Duodenal mucosa (tissue), 2 donors: Measurements from ENCODE around the gene ANK3.

ENCODE experiments used
- H3K27ac ChIP-seq: one replicate; pipeline ENCODE4 v1.7.0; 2013; ENCODE audit warnings: low read depth, low read length
- H3K27me3 ChIP-seq, 2 donors: one replicate each; pipeline ENCODE4 v1.7.0; 2013; ENCODE audit warnings: low read length in 2 of 2, control low read depth in 1 of 2; ENCODE audit not compliant: insufficient read depth in 2 of 2, control insufficient read depth in 1 of 2
- H3K36me3 ChIP-seq, 2 donors: one replicate each; pipeline ENCODE4 v1.7.0; 2013; ENCODE audit warnings: low read length in 2 of 2, control low read depth in 1 of 2; ENCODE audit not compliant: insufficient read depth in 2 of 2, control insufficient read depth in 1 of 2
- H3K4me1 ChIP-seq, 2 donors: one replicate each; pipeline ENCODE4 v1.7.0; 2013; ENCODE audit warnings: low read length in 2 of 2, control low read depth in 1 of 2; ENCODE audit not compliant: insufficient read depth in 2 of 2, control insufficient read depth in 1 of 2
- H3K4me3 ChIP-seq, 2 donors: one replicate each; pipeline ENCODE4 v1.7.0; 2013; ENCODE audit warnings: low read length in 2 of 2, low read depth in 1 of 2
- H3K9ac ChIP-seq, 2 donors: one replicate each; pipeline ENCODE4 v1.7.0; 2013; ENCODE audit warnings: low read length in 2 of 2, low read depth in 1 of 2
- H3K9me3 ChIP-seq, 2 donors: one replicate each; pipeline ENCODE4 v1.7.0; 2013; ENCODE audit warnings: low read length in 2 of 2, control low read depth in 1 of 2; ENCODE audit not compliant: control insufficient read depth in 1 of 2

Gene ANK3

DNA sequence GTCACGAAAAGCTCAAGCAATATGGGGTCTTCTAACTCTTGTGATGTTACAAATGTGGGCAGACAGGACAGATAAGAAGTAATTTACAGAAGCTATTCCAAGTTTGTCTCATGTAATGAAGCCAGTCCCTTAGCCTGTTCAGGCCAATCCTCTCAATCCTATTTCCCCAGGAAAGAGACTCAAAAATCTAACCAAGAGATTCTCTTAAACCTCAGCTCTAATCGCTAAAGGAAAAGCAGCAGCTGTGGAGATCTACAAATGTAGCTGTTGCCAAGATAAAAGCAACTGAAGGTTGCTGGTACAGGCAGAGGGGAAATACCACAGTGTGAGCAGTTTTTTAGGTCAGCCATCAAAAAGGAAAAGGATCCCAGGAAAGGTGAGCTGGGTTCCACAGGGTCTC is 39.3 kb downstream of the ANK3 start:
- Histone ChIP-seq H3K4me1 (peaks cover 0 to 5% of the 10 kb centered on the region in 2 donors), H3K9ac (no peak overlapping the region), H3K9me3 (no peaks in the 10 kb centered on the region), H3K27me3 (no peaks in the 10 kb centered on the region), H3K36me3 (no peaks in the 10 kb centered on the region), H3K27ac (no peak overlapping the region), H3K4me3 (no peak overlapping the region)

DNA sequence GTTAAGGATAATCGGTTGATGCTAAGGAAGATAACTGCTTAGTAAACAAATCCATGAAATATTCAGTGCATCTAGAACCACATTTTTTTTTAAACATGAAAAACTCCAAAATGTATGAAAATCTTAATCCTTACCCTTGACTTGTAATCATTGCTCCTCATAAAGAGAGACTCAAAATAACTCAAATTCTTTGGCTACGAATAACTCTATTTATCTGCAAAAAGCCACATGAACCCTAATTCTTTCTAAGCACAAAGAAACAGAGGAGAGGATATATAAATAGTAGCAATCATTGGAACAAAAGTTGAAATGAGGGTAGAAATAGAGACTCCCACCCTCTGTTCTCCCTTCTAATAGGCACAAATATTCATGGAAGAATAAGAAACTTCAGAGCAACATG is 40.2 kb downstream of the ANK3 start:
- Histone ChIP-seq H3K4me3 (no peak overlapping the region), H3K36me3 (no peaks in the 10 kb centered on the region), H3K9me3 (no peaks in the 10 kb centered on the region), H3K9ac (no peak overlapping the region), H3K27ac (no peak overlapping the region), H3K27me3 (no peaks in the 10 kb centered on the region), H3K4me1 (peaks cover 0 to 5% of the 10 kb centered on the region in 2 donors)

DNA sequence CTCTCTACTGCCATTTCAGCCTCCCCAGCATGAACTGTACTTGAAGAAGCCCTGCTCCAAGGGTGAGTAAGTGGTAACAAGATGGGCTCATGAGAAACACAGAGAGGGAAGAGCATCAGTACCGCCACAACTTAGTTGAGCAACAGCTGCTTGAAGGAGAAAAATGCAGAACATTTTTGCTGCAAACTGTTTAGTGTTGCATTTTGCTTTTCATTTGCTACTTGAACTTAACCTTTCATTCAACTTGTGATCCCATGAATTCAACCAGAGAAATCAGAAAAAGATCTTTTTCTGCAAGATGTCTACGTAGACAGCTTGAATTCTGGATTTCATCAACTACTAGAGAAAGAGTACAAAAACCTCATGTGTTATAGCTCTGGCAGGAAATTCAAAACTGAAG is 40.7 kb downstream of the ANK3 start:
- no peaks in the 10 kb centered on the region for H3K36me3 ChIP-seq
- H3K9ac ChIP-seq, result no peak overlapping the region
- H3K9me3 ChIP-seq, result no peaks in the 10 kb centered on the region
- peaks cover 0 to 5% of the 10 kb centered on the region in 2 donors for H3K4me1 ChIP-seq
- no peak overlapping the region for H3K27ac ChIP-seq
- no peaks in the 10 kb centered on the region for H3K27me3 ChIP-seq
- H3K4me3 ChIP-seq, result no peak overlapping the region

DNA sequence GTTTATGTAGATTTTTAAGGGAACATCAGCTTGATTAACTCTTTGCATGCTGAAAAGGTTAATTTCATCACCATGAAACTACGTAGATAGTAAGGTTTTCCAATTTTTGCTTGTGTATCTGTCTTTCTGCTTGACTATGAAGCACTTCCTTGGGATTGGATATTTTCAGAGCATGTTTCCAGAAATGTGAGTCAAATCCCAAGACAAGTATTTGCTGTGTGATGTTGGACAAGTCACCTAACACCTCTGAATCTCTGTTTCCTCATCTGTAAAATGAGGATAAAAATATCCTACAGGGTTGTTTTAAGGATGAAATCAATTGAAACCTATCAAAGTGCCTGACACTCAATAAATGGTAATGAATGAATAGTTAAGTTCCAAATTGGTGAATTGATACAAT is 42.4 kb downstream of the ANK3 start:
- no peaks in the 10 kb centered on the region for H3K36me3 ChIP-seq
- peaks cover 0 to 5% of the 10 kb centered on the region in 2 donors for H3K4me1 ChIP-seq
- no peak overlapping the region for H3K9ac ChIP-seq
- no peaks in the 10 kb centered on the region for H3K27me3 ChIP-seq
- no peak overlapping the region for H3K4me3 ChIP-seq
- H3K9me3 ChIP-seq, result no peaks in the 10 kb centered on the region
- no peak overlapping the region for H3K27ac ChIP-seq

DNA sequence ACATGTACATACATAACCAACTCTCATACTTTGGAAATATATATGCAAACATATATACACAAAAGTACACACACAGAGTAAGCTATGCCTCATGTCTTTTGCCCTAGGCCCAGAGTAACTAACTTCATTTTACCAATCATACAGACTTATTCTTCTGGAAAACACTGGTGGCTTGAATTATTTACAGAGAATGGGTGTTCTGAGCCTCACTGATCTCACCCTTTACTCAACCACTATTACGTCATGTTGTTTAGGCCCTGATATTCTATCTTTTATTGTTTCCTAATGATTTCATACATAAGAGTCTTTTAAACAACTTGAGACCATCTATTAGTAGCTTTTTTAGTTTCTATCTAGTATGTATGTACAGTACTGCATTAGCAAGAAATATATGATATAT is 43.0 kb downstream of the ANK3 start:
- Histone ChIP-seq H3K4me1 (peaks cover 0 to 5% of the 10 kb centered on the region in 2 donors), H3K27ac (no peak overlapping the region), H3K9ac (no peak overlapping the region)

DNA sequence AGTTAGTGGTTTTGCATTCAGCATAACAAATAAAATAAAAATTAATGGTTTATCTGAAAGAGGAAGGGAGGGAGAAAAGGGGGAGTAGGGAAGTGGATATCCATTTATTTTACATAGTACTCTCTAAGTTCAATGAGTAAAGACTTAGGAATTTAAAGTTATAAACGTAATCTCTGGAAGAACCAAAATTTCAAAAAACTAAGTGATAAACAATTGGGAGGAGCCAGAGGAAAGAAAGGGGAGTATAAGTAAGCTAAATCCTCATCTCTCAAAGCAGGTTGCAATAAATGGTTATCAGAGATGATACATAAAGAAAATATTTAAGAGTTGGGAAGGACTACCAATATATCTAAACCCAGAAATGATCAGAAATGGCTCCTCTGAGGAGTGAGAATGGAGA is 46.4 kb downstream of the ANK3 start:
- Histone ChIP-seq H3K27ac (no peak overlapping the region), H3K4me3 (no peak overlapping the region)

More for the DNA sequence above, 43.0 kb downstream of the ANK3 start:
- no peaks in the 10 kb centered on the region for H3K36me3 ChIP-seq
- H3K27me3 ChIP-seq, result no peaks in the 10 kb centered on the region
- no peak overlapping the region for H3K4me3 ChIP-seq
- no peaks in the 10 kb centered on the region for H3K9me3 ChIP-seq

DNA sequence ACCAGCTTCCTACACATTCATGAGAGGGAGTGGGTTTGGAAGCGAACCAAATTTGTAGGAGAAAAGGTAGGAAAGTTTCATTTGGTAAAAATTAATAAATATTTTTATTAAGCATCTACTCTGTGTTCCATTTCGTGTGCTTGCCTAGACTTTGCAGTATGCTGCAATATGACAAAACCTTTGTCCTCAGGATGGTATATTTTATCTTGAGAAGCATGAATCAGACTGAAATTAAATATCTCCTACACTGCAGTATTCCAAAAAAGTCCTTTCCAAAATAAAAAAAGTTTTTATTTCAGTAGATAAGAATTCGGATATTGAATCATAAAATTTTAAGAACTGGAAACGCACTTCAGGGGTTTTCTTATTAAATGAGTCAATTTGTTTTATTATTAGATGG is 47.7 kb downstream of the ANK3 start:
- Histone ChIP-seq H3K9me3 (no peaks in the 10 kb centered on the region), H3K27ac (no peak overlapping the region), H3K9ac (no peak overlapping the region), H3K36me3 (no peaks in the 10 kb centered on the region), H3K4me3 (no peak overlapping the region), H3K27me3 (no peaks in the 10 kb centered on the region), H3K4me1 (peaks cover 0 to 4% of the 10 kb centered on the region in 2 donors)

More for the DNA sequence above, 46.4 kb downstream of the ANK3 start:
- Histone ChIP-seq H3K9me3 (no peaks in the 10 kb centered on the region), H3K36me3 (no peaks in the 10 kb centered on the region), H3K9ac (no peak overlapping the region), H3K27me3 (no peaks in the 10 kb centered on the region), H3K4me1 (no peaks in the 10 kb centered on the region)

DNA sequence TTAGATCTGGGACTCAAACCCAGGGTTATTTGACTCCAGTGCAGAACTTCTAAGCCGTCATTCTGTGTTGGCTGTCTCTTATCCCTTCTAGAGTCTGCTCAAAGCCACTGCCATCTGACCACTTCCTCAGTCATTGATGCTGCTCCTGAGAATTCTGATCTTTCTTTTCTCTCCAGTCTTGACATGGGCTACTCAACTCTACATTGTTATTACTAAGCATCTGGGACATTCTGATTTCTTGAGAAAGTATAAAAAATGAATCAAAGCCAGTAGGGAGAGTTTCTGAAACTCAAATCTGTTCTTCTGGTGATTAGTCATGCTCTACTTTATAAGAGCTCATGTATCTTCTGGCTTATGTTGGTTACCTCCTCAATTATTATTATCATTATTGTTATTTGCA is 48.7 kb downstream of the ANK3 start:
- Histone ChIP-seq H3K4me1 (peaks cover 0 to 6% of the 10 kb centered on the region in 2 donors), H3K27me3 (no peaks in the 10 kb centered on the region), H3K4me3 (no peak overlapping the region), H3K27ac (no peak overlapping the region), H3K36me3 (no peaks in the 10 kb centered on the region), H3K9ac (no peak overlapping the region), H3K9me3 (no peaks in the 10 kb centered on the region)

DNA sequence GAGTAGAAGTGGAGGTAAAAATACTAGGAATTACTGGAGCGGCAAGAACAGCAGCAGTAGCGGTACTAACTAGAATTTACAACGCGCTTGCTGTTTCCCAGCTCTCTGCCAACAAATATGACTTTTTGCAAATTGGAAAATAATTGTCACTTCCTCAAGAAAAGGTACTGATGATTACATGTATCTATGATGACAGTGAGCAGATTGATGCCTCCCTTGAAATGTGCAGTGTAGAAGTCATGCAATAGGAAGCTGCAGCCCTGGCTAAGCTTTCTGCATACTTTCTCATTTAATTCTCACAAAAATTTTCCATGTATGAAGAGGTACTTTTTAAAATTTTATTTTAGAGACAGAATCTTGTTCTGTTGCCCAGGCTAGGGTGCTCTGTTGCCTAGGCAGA is 49.9 kb downstream of the ANK3 start:
- no peak overlapping the region for H3K27ac ChIP-seq
- H3K4me1 ChIP-seq, result peaks cover 0 to 6% of the 10 kb centered on the region in 2 donors
- no peaks in the 10 kb centered on the region for H3K36me3 ChIP-seq
- no peaks in the 10 kb centered on the region for H3K9me3 ChIP-seq
- H3K4me3 ChIP-seq, result no peak overlapping the region
- no peaks in the 10 kb centered on the region for H3K27me3 ChIP-seq
- no peak overlapping the region for H3K9ac ChIP-seq

DNA sequence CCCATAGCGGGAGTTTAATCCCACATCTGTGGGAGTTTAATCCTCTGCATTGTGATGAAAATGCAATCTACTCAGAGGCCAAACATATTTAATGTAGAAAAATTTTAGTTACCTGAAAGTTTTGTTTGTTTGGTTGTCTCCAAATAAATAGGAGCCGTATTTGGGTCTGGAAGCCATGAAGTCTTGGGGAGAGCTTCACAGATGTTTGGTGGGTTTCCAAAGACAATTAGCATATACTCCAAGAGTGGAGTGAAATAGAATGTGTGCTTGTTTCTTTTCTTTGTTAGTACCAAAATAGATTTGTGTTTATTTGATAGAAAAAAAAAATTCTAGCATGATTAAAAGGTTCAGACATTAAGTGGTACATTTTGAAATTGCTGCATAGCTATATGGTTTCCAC is 50.9 kb downstream of the ANK3 start:
- Histone ChIP-seq H3K36me3 (no peaks in the 10 kb centered on the region), H3K4me3 (no peak overlapping the region), H3K9me3 (no peaks in the 10 kb centered on the region), H3K27me3 (no peaks in the 10 kb centered on the region), H3K4me1 (peaks cover 0 to 6% of the 10 kb centered on the region in 2 donors), H3K27ac (no peak overlapping the region), H3K9ac (no peak overlapping the region)

DNA sequence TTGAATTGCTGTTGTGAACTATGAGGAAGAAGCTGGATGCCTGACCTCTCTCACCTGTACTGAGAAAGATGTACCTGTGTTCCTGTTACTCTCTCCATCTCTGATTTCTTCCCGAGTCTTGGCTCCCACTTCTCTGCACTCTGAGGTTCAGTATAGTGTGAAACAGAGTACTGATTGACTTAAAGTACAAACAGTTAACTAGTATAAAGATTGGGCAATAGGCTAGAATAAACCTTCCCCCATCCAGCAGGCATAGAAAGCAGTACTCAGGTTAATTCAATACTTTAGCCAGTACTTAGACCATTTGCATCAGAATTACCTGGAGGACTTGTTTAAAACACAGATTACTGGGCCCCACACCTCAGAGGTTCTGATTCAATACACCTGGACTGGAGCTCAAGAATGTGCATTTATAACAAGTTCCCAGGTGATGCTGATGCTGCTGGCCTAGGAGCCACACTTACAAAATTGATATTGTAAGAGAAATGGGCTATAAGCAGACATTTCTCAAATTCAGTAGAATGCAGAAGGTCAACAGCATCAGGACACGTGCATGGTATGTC is 51.6 kb downstream of the ANK3 start:
- peaks cover 0 to 6% of the 10 kb centered on the region in 2 donors for H3K4me1 ChIP-seq
- H3K27me3 ChIP-seq, result no peaks in the 10 kb centered on the region
- H3K27ac ChIP-seq, result no peak overlapping the region
- no peak overlapping the region for H3K4me3 ChIP-seq
- no peaks in the 10 kb centered on the region for H3K36me3 ChIP-seq
- H3K9ac ChIP-seq, result no peak overlapping the region
- no peaks in the 10 kb centered on the region for H3K9me3 ChIP-seq
